Left hindlimb (tissue), 1 donor: ENCODE data around the gene FBXL16.

Experiments
- DNase-seq: peaks from one replicate; pipeline ENCODE4 v3.0.0-alpha.2; 2018

The FBXL16 gene

GRCh38 chr16:689175-689897 is 16.3 kb downstream of the FBXL16 start:
- DNase-seq: no peak

DNA sequence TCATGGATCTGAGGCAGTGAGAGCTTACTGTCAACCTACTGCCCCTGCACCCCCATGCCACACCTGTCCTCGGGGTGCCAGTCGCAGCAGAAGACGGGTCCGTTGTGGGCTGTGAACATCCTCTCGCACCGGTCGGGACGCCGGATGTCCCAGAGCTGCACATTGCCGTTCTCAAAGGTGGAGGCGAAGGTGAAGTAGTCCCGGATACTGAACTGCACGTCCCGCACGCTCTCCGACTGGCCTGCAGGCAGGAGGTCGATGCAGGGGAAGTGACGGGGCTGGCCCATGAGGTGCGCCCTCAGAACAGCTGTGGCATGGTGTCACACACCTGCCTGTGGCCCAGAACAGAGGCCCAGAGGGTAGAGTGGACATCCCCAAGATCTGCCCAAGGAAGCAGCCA is 18.1 kb downstream of the FBXL16 start:
- no peak for DNase-seq

- DNase-seq: no peak
Observed at GRCh38 chr16:686459-687260, 18.9 kb downstream of the FBXL16 start.

DNA sequence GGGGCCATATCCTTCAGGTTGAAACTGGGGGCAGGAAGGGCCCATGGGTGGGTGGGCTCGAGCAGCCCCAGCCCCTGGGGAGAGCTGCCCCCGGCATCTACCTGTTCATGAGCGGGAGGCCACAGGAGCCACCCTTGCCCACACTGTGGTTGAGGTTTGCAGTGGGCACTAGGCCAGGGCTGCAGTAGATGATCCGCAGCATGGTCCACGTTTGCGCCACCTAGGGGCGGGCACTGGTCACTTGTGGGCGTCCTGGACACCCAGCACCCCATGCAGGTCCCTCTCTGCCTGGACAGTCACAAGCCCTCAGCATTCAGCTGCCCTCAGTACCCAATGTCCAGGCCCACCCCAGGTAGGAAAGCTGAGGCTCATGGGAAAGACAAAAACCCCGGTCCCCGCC is 19.6 kb downstream of the FBXL16 start:
- DNase-seq: no peak

GRCh38 chr16:684961-685696 is 20.5 kb downstream of the FBXL16 start:
- DNase-seq: no peak

DNA sequence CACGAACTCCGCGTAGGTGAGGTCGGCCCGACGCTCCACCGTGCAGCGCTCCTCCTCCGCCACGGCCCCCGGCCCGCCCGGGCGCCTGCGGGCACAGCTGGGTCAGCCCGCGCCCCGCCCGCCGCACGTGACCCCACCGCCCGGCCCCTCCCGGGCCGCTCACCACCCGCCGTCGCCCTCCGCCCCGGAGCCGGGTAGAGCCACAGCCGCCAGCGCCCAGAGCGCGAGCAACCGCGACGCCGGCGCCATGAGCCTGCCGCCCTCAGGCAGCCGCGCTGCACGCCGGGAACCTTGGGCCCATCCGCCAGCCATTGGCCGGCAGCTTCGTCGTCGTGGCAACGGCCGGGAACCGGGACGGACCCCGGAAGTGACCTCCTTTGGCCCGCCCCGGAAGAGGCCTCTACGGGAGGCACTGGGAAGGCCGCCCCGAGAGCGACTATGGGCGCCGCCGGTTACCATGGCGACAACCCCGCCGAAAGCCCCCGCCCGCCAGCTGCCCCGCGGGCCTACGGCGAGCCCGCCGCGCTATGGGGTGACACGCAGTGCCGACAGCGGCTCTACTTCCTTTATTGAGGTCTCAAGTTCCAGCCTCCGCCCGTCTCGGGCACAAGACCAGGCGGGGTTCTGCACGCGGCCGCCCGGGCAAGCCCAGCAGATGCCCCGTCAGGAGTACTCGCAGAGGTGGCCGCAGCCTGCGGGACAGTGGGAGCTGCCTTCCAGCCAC is 21.4 kb downstream of the FBXL16 start, which contains the start of gene JMJD8:
JMJD8 (minus strand) TSS at position 264 of the 724 bp plus-strand sequence; CDS start at position 249, 15 bp downstream.
- DNase-seq: peak; percentile 97

- DNase-seq: no peak
Observed at GRCh38 chr16:683396-684070, 22.1 kb downstream of the FBXL16 start.

- DNase-seq: no peak
Observed at GRCh38 chr16:682493-683395, 22.9 kb downstream of the FBXL16 start.

DNA sequence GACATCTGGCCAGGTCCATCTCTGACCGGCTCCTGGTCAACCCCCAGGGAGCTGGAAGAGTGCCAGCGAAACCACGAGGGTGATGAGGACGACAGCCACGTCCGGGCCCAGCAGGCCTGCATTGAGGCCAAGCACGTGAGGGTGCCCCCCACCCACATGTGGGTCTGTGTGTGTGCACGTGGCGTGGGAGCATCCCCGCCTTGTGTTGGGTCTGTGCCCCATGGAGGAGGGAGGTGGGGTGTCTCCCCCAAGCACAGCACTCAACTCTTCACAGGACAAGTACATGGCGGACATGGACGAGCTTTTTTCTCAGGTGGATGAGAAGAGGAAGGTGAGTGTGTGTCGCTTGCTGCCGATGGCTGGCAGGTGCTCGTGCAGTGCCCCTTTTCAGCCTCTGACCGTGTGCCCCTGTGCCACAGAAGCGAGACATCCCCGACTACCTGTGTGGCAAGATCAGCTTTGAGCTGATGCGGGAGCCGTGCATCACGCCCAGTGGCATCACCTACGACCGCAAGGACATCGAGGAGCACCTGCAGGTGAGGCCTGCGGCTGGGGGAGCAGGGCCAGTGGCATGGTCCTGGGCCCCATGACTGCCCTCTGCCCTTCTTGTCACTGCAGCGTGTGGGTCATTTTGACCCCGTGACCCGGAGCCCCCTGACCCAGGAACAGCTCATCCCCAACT is 23.7 kb downstream of the FBXL16 start:
- no peak for DNase-seq

DNA sequence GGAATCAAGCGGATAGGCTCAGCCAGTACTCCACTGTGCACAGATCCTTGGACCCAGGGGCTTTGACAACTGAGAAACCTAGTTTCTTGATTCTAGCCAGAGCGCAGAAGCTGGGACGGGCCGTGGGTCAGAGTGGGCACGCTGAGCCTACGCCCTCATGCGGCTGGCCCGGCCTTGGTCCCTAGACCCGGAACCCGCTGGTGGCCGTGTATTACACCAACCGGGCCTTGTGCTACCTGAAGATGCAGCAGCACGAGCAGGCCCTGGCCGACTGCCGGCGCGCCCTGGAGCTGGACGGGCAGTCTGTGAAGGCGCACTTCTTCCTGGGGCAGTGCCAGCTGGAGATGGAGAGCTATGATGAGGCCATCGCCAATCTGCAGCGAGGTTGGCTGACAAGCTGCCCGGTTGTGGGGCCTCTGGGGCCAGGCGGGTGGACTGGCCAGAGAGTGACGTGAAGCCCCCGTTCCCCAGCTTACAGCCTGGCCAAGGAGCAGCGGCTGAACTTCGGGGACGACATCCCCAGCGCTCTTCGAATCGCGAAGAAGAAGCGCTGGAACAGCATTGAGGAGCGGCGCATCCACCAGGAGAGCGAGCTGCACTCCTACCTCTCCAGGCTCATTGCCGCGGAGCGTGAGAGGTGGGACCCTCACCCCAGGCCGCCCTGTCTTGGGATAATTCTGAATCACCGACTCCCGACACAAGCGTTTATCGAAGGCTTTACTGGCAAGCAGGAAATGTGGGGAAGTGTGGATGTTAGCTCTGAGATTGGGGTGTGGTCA is 24.4 kb downstream of the FBXL16 start:
- no peak for DNase-seq

- DNase-seq: no peak
Observed at GRCh38 chr16:680625-680945, 25.0 kb downstream of the FBXL16 start.

- DNase-seq: peak; percentile 95
Observed at GRCh38 chr16:679814-680624, 25.6 kb downstream of the FBXL16 start, which contains the start of gene STUB1. TSS of gene STUB1 (plus strand) at chr16:680410. CDS start at chr16:680526, 116 bp downstream.

DNA sequence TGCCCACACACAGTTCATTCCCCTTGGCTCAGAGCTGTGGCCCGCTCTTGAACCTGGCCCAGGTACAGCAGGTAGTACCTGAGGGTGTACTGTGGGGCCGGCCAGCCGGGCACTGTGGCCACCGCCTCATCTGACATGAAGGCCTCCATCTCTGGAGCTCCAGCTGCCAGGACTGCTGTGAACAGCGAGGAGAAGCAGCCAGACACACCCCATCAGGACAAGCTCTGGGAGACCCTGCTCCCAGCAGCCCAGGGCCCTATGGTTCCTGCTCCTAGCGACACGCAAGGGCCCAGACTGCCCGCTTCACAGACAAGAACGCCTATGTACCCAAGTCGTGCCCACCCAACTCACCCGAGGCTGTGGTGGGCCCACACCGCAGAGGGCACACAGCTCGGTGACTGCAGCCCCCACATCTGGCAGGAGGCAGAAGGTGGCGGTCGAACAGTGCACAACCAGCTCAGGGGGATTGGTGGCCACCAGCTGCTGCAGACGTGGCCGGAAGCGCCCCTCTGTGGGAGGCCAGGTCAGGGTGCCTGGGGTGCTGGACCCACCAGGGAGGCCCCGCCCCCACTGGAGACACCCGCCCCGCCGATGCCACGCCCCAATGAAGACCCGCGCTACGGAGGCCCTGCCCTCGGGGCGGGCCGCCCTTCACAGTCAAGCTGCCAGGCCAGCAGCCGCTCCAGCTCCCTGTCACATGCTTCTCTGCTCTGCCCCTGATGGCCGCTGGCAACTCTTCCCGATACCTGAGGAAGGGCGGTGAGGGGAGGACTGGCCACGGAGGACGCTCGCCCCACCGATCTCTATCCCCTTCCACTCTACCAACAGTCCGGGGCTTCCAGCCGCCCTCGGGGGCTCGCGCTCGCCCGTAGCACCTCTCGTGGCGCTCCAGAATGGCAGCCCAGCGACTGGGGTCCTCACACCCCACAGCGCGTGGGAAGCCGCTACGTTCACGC is 26.5 kb downstream of the FBXL16 start:
- DNase-seq: peak; percentile 83

GRCh38 chr16:678209-678857 is 27.3 kb downstream of the FBXL16 start:
- DNase-seq: no peak

DNA sequence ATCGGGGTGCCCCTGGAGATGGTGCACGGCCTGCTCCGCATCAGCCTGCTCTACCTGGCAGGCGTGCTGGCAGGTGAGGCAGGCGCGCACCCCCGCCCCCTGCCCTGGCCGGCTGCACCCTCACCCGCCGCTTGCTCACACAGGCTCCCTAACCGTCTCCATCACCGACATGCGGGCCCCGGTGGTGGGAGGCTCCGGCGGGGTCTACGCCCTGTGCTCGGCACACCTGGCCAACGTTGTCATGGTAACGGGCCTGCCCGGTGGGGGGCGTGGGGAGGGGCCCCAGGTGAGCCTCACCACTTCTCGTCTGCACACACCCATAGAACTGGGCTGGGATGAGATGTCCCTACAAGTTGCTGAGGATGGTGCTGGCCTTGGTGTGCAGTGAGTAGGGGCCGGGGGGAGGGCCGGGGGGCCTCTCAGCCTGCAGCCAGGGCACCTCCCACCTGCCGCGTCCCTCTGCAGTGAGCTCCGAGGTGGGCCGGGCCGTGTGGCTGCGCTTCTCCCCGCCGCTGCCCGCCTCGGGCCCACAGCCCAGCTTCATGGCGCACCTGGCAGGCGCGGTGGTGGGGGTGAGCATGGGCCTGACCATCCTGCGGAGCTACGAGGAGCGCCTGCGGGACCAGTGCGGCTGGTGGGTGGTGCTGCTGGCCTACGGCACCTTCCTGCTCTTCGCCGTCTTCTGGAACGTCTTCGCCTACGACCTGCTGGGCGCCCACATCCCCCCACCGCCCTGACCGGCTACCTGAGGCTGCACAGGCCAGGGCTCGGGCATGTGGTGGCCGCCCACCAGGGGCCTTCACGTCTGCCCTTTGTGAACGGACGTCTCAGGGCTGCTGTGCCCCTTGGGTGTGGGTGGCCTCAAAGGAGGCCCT is 28.0 kb downstream of the FBXL16 start:
- DNase-seq: no peak

GRCh38 chr16:676913-677312 is 28.7 kb downstream of the FBXL16 start:
- no peak for DNase-seq
